Placental pericyte (primary cell): ENCODE data around the gene MRTFB. TPM values are rescaled to one million over a fixed set of nuclear protein-coding genes. Genes with fewer than 3 reads are reported as not detected.

Experiments
- small RNA-seq: library from RNA; depleted of rRNA; stranded (forward); fragments of <200 nt; gene quantifications from one replicate; pipeline ENCODE3, GENCODE V24; 2012; ENCODE audit warnings: low replicate concordance
- total RNA-seq: library from RNA; depleted of rRNA; stranded (reverse); fragments of >200 nt; gene quantifications from 2 replicates; pipeline ENCODE4 v1.2.3, GENCODE V29; 2012

Gene MRTFB
- total RNA-seq, result 4.8 and 9.4 TPM in 2 replicates

GRCh38 chr16:14070877-14071575 lies at the start of gene MRTFB:
TSS of gene MRTFB (plus strand) at chr16:14071319. CDS start at chr16:14140607, 69,288 bp downstream.

Small RNA genes lying within 50 kb of the gene (small RNA-seq; reads per million reads assigned to genes)
- gene MIR193B, result 5.8 reads per million, percentile 89 among the genes with 10 or more reads in this experiment
- gene MIR365A, result not detected
- gene RF00019, result not detected

Other genes starting within 250 kb of the MRTFB start
- gene ERCC4, start 151.2 kb upstream of the MRTFB start, total RNA-seq, result 9.0 and 11.3 TPM in 2 replicates